ENCODE measurements around the gene GNPNAT1. TPM values are rescaled to one million over a fixed set of nuclear protein-coding genes. Genes with fewer than 3 reads are reported as not detected.

GNPNAT1 gene
- total and polyA plus RNA-seq, 9 donors, result 9.9 to 29.8 (median 16.5) TPM

GRCh38 chr14:52781629-52782028 lies 9.8 kb downstream of the GNPNAT1 start:
- no peaks in the 10 kb centered on the region for H3K36me3 ChIP-seq
- H3K27ac ChIP-seq, result no peak overlapping the region

GRCh38 chr14:52780893-52781292 lies 10.5 kb downstream of the GNPNAT1 start:
- no peak for DNase-seq
- Histone ChIP-seq H3K27me3 (no peaks in the 10 kb centered on the region), H3K4me3 (no peak overlapping the region), H3K4me1 (ENCODE audit: insufficient read depth) (no peaks in the 10 kb centered on the region), H3K36me3 (no peaks in the 10 kb centered on the region), H3K9me3 (no peaks in the 10 kb centered on the region), H3K27ac (no peak overlapping the region)
- TF ChIP-seq EP300 (IDR thresholded peaks at IDR 0.05) (no peak), POLR2A (IDR thresholded peaks at IDR 0.05) (no peak)
- TF ChIP-seq, protein P1, sequence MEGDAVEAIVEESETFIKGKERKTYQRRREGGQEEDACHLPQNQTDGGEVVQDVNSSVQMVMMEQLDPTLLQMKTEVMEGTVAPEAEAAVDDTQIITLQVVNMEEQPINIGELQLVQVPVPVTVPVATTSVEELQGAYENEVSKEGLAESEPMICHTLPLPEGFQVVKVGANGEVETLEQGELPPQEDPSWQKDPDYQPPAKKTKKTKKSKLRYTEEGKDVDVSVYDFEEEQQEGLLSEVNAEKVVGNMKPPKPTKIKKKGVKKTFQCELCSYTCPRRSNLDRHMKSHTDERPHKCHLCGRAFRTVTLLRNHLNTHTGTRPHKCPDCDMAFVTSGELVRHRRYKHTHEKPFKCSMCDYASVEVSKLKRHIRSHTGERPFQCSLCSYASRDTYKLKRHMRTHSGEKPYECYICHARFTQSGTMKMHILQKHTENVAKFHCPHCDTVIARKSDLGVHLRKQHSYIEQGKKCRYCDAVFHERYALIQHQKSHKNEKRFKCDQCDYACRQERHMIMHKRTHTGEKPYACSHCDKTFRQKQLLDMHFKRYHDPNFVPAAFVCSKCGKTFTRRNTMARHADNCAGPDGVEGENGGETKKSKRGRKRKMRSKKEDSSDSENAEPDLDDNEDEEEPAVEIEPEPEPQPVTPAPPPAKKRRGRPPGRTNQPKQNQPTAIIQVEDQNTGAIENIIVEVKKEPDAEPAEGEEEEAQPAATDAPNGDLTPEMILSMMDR (IDR thresholded peaks at IDR 0.05), result no peak
- 53 to 78% (median 69%) methylated on average over 1 of the region's 1 CpG for WGBS, 3 donors
- intact Hi-C loops (cut with DNase I), result no loop called here

More at GRCh38 chr14:52781629-52782028, 9.8 kb downstream of the GNPNAT1 start:
- TF ChIP-seq EP300 (IDR thresholded peaks at IDR 0.05), result no peak
- TF ChIP-seq, protein P1 (IDR thresholded peaks at IDR 0.05), result no peak
- no peak for TF ChIP-seq POLR2A (IDR thresholded peaks at IDR 0.05)
- DNase-seq, result no peak
- Histone ChIP-seq H3K4me3 (no peak overlapping the region), H3K27me3 (no peaks in the 10 kb centered on the region), H3K9me3 (no peaks in the 10 kb centered on the region), H3K4me1 (ENCODE audit: insufficient read depth) (no peaks in the 10 kb centered on the region)
- intact Hi-C loops (cut with DNase I), result no loop called here
- 97 to 98% (median 98%) methylated on average over 1 of the region's 1 CpG for WGBS, 3 donors

DNA sequence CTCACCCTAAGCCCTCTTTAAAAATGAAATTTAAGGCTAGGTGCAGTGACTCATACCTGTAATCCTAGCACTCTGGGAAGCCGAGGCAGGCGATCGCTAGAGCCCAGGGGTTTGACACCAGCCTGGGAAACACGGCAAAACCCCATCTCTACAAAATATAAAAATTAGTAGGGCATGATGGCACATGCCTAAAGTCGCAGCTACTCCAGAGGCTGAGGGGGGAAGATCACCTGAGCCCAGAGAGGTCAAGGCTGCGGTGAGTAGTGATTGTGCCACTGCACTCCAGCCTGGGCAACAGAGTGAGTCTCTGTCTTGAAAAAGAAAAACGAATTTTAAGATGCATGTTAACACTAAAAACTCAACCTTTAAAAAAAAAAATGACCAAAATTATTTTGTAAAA lies 12.7 kb downstream of the GNPNAT1 start:
- Histone ChIP-seq H3K4me3 (no peak overlapping the region), H3K27ac (no peak overlapping the region), H3K27me3 (no peaks in the 10 kb centered on the region), H3K9me3 (no peaks in the 10 kb centered on the region), H3K36me3 (no peaks in the 10 kb centered on the region), H3K4me1 (ENCODE audit: insufficient read depth) (no peaks in the 10 kb centered on the region)
- intact Hi-C loops (cut with DNase I), result no loop called here
- no peak for TF ChIP-seq EP300 (IDR thresholded peaks at IDR 0.05)
- no peak for TF ChIP-seq POLR2A (IDR thresholded peaks at IDR 0.05)
- TF ChIP-seq, protein P1 (IDR thresholded peaks at IDR 0.05), result no peak
- 83 to 90% (median 85%) methylated on average over 7 of the region's 7 CpGs for WGBS, 3 donors
- no peak for DNase-seq

GRCh38 chr14:52776816-52777215 lies 14.6 kb downstream of the GNPNAT1 start:
- no peak for DNase-seq
- Histone ChIP-seq H3K36me3 (no peaks in the 10 kb centered on the region), H3K27me3 (no peaks in the 10 kb centered on the region), H3K9me3 (no peaks in the 10 kb centered on the region), H3K4me1 (ENCODE audit: insufficient read depth) (no peaks in the 10 kb centered on the region), H3K4me3 (no peak overlapping the region), H3K27ac (no peak overlapping the region)
- TF ChIP-seq, protein P1 (IDR thresholded peaks at IDR 0.05), result no peak
- no peak for TF ChIP-seq POLR2A (IDR thresholded peaks at IDR 0.05)
- no peak for TF ChIP-seq EP300 (IDR thresholded peaks at IDR 0.05)
- 85 to 89% (median 85%) methylated on average over 7 of the region's 7 CpGs for WGBS, 3 donors
- intact Hi-C loops (cut with DNase I), result no loop called here

All from ovary (tissue), 9 donors.